Measurements from ENCODE around the gene MPP3.

GRCh38 chr17:43857957-43858600, 25.1 kb upstream of the MPP3 start:
- TF ChIP-seq, protein P1, sequence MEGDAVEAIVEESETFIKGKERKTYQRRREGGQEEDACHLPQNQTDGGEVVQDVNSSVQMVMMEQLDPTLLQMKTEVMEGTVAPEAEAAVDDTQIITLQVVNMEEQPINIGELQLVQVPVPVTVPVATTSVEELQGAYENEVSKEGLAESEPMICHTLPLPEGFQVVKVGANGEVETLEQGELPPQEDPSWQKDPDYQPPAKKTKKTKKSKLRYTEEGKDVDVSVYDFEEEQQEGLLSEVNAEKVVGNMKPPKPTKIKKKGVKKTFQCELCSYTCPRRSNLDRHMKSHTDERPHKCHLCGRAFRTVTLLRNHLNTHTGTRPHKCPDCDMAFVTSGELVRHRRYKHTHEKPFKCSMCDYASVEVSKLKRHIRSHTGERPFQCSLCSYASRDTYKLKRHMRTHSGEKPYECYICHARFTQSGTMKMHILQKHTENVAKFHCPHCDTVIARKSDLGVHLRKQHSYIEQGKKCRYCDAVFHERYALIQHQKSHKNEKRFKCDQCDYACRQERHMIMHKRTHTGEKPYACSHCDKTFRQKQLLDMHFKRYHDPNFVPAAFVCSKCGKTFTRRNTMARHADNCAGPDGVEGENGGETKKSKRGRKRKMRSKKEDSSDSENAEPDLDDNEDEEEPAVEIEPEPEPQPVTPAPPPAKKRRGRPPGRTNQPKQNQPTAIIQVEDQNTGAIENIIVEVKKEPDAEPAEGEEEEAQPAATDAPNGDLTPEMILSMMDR (IDR thresholded peaks at IDR 0.05; ENCODE audit: borderline replicate concordance, extremely low read depth, low read length, poor library complexity, severe bottlenecking), result no peak
- TF ChIP-seq EZH2 (IDR thresholded peaks at IDR 0.05; ENCODE audit: borderline replicate concordance, low read depth, low read length, severe bottlenecking), result no peak
